NCI-H1694 treated with DMSO at 0.1 percent for 48 hours (cell line): Measurements from ENCODE around the gene LRMDA.
A peak's percentile ranks its signal among the peaks of the same experiment; 100 is the strongest.

Experiments used
- DNase-seq: peaks from one replicate; lab custom pipeline; 2025; lab: John Stamatoyannopoulos, UW

The LRMDA gene

GRCh38 chr10:75836064-75836463 lies 404.6 kb downstream of the LRMDA start:
- DNase-seq: no peak

- no peak for DNase-seq
Measured at GRCh38 chr10:75838486-75838885, 407.1 kb downstream of the LRMDA start.

- no peak for DNase-seq
Measured at GRCh38 chr10:75839020-75839419, 407.6 kb downstream of the LRMDA start.

- DNase-seq: no peak
Measured at GRCh38 chr10:75841266-75841665, 409.8 kb downstream of the LRMDA start.

GRCh38 chr10:75845176-75845947 lies 413.9 kb downstream of the LRMDA start:
- peak; percentile 0 for DNase-seq

- DNase-seq: no peak
Measured at GRCh38 chr10:75847477-75847876, 416.1 kb downstream of the LRMDA start.

GRCh38 chr10:75851580-75852345 lies 420.3 kb downstream of the LRMDA start:
- DNase-seq: no peak

GRCh38 chr10:75852851-75853484 lies 421.5 kb downstream of the LRMDA start:
- no peak for DNase-seq

- DNase-seq: no peak
Measured at GRCh38 chr10:75857269-75857846, 425.9 kb downstream of the LRMDA start.

- no peak for DNase-seq
Measured at GRCh38 chr10:75857896-75858295, 426.5 kb downstream of the LRMDA start.

- no peak for DNase-seq
Measured at GRCh38 chr10:75858339-75858738, 426.9 kb downstream of the LRMDA start.

GRCh38 chr10:75859141-75859540 lies 427.7 kb downstream of the LRMDA start:
- DNase-seq: no peak

- no peak for DNase-seq
Measured at GRCh38 chr10:75860009-75860408, 428.6 kb downstream of the LRMDA start.

GRCh38 chr10:75861582-75861981 lies 430.2 kb downstream of the LRMDA start:
- DNase-seq: no peak

GRCh38 chr10:75862935-75863334 lies 431.5 kb downstream of the LRMDA start:
- DNase-seq: no peak

GRCh38 chr10:75864717-75865116 lies 433.3 kb downstream of the LRMDA start:
- DNase-seq: no peak

GRCh38 chr10:75865413-75866299 lies 434.2 kb downstream of the LRMDA start:
- DNase-seq: no peak

- no peak for DNase-seq
Measured at GRCh38 chr10:75866300-75866625, 434.8 kb downstream of the LRMDA start.

GRCh38 chr10:75866731-75867130 lies 435.3 kb downstream of the LRMDA start:
- DNase-seq: no peak

GRCh38 chr10:75868574-75868973 lies 437.1 kb downstream of the LRMDA start:
- DNase-seq: no peak

- DNase-seq: no peak
Measured at GRCh38 chr10:75870039-75870645, 438.7 kb downstream of the LRMDA start.
